GM19463 (cell line): Measurements from ENCODE around the gene VMO1.

Experiments used
- ATAC-seq: cut with Tn5 transposase; IDR thresholded peaks from one replicate; pipeline ENCODE4 v1.9.1; 2021; ENCODE audit warnings: mild to moderate bottlenecking, moderate library complexity; ENCODE audit not compliant: unreplicated experiment

VMO1 gene

GRCh38 chr17:4800462-4801196 lies 14.5 kb upstream of the VMO1 start:
- ATAC-seq, result no peak

DNA sequence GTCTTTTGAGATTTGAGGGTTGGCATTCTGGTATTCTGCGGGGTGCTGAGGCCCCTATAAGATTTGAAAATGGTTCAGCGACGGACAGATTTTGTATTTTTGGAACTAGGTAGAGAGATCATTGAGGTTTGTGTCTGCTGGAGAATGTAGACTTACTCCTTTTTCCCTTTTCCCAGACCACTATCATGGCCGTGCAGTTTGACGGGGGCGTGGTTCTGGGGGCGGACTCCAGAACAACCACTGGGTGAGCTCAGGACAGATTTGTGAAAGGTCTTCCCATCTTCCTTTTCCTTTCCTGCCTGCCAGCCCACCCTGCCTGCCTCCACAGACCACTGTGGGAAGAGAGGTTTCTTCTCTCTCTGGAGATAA lies 10.4 kb upstream of the VMO1 start:
- no peak for ATAC-seq

DNA sequence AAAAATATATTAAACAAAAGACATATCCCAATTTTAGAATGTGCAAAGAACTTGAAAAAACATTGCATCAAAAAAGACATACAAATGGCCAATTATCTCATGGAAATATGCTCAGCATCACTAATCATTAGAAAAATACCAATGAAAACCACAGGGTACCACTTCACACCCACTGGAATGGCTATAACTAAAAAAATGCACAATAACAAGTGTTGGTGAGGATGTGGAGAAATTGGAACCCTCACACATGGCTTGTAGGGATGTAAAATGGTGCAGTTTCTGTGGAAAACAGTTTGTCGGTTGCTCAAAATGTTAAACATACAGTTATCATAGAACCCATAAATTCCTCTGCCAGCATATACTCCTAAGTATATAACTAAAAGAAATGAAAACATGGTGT lies 9.0 kb upstream of the VMO1 start:
- no peak for ATAC-seq

DNA sequence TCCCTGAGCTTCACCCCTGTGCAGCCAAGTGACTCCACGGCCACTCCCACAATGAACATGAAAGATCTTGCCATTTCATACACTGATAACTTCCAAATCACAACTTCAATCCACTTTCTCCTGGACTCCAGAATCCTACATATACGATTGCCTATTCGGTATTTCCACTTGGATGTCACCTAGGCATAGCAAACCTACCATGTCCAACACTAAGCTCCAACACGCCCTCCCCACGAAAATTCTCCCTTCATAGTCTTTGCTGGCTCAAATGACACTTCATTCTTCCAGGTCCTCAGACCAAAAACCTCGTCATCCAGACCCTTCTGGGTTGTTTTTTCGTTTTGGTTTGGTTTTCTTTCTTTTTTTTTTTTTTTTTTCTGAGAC lies 4.5 kb upstream of the VMO1 start:
- ATAC-seq, result no peak

GRCh38 chr17:4789951-4790704 lies 4.0 kb upstream of the VMO1 start:
- peak; percentile 80 for ATAC-seq

DNA sequence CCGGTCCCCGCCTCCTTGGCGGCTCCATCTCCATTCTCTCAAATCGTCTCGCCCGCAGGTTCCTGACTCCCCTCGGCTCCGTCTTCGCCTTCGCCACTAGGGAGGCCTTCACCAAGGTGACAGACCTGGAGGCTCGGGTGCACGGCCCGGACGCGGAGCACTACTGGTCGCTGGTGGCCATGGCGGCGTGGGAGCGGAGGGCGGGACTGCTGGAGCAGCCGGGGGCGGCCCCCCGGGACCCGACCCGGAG lies 3.5 kb upstream of the VMO1 start:
- ATAC-seq, result no peak

DNA sequence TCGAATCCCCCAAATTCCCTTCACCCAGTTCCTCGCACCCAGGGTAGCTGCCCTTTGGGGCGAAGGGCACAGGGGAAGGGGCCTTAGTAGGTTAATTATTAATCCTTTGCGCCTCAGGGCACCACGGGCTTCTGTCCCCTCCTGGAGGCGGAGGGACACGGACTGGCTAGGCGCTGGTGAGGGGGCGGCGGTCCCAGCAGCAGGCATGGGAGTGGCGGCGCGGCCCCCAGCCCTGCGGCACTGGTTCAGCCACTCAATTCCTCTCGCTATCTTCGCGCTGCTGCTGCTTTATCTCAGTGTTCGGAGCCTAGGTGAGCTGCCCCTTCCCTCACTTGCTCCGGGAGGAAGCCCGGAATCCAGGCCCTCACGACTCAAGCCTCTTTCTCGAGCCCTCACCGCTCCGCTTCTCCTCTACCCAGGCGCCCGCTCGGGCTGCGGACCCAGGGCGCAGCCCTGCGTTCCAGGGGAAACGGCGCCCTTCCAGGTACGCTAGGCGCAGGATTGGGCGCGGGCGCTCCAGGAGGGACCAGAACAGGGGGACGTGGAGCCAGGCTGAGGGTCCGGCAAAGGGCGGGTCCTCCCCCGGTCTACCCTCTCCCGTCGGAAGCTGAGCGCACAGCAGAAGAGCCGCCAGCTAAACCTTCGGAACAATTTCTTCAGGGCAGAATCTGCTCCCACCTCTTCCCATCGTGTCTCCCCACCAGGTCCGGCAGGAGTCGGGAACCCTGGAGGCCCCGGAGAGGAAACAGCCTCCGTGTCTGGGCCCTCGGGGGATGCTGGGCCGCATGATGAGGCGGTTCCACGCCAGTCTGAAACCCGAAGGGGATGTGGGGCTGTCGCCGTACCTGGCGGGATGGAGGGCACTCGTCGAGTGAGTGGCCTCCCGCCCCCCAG lies 2.9 kb upstream of the VMO1 start, which contains the start of gene GLTPD2:
Gene GLTPD2, plus strand, starts transcription at position 158 of the 894 bp plus-strand sequence. Its CDS starts 48 bp downstream, at position 206.
- ATAC-seq, result no peak

DNA sequence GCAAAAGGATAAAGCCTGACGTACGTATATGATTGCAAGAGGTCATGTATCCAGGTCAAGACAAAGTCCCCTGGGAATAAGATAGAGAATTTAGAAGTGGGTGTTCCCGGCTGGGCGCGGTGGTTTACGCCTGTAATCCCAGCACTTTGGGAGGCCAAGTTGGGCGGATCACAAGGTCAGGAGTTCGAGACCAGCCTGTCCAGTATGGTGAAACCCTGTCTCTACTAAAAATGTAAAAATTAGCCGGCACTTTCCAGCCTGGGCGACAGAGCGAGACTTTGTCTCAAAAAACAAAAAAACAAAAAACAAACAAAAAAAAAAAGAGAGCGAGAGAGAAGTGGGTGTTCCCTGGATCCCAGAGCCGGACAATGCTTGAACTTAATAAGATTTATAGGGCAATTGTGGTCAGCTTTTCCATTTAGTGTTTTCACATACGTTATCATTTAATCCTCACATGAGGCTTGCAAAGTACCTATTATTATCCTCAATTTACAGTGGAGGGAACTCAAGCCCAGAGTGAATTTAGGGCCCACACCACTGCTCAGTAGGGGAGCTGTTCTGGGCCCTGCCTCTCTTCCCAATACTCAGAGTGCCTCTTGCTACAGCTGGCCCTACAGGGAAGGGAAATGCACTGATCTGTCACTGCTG lies 2.1 kb upstream of the VMO1 start:
- no peak for ATAC-seq

GRCh38 chr17:4786516-4786915 lies 352 bp upstream of the VMO1 start:
- ATAC-seq, result no peak

DNA sequence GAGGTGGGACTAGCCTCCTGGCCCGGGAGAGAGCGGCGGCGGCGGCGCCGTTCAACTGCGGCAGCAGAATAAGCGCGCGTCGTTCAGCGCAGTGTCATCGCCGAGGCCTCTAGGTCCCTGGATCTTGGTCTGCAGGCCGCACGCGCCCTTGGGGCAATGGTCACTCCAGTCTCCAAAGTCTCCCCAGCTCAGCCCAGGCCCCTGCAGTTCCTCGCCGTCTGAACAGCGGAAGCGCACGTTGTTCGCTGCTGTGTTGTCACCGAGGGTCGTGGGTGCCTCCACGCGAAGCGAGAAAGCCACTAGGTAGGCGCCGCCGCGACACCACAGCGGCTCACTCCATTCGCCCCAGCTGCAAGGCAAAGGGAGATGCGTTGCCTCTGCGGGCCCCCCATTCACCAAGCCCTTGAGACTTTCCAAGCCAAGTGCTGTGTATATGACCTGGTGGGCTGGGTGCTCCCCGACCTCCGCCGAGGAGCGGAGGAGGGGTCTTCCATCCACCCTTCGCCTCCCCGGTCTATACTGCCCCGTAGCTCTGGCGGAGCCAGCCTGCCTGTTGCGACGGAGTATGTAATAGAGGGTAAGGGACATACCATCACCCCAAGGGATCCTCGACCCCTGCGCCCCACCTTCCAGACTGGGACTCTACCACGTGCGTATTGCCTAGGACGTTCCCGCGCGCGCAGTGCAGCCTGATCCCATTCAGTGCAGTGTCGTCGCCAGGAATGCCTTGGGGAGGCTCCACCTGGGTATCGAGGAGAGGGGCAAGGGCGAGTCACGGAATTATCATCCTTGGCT lies 656 bp downstream of the VMO1 start:
- ATAC-seq, result no peak

- no peak for ATAC-seq
Measured at GRCh38 chr17:4782652-4783051, 3.5 kb downstream of the VMO1 start.

DNA sequence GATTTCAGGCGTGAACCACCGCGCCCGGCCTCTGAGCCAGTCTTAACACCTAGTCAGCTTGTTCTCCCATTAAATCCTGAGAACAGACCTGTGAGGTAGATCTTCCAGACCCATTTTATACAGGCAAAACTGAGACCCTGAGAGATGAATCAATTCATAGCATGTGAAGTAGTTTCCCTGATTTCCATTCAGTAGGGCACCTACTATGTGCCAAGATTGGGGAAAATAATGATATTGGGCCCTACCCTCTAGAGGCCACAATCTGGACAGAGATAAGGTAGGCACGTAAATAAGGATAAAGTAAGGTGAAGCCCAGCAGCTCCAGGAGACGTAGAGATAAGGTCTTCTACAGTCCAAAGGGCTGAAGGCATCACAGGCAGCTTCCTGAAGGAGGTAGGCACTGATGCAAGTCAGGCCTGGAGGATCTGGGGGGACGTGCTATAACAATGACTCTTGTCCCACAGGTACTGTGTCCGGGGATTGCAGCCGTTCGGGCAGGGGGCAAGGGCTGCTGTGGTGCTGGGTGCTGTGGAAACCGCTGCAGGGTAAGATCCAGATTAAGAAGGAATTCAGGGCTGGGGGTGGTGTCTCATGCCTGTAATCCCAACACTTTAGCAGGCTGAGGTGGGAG lies 5.7 kb downstream of the VMO1 start:
- no peak for ATAC-seq

DNA sequence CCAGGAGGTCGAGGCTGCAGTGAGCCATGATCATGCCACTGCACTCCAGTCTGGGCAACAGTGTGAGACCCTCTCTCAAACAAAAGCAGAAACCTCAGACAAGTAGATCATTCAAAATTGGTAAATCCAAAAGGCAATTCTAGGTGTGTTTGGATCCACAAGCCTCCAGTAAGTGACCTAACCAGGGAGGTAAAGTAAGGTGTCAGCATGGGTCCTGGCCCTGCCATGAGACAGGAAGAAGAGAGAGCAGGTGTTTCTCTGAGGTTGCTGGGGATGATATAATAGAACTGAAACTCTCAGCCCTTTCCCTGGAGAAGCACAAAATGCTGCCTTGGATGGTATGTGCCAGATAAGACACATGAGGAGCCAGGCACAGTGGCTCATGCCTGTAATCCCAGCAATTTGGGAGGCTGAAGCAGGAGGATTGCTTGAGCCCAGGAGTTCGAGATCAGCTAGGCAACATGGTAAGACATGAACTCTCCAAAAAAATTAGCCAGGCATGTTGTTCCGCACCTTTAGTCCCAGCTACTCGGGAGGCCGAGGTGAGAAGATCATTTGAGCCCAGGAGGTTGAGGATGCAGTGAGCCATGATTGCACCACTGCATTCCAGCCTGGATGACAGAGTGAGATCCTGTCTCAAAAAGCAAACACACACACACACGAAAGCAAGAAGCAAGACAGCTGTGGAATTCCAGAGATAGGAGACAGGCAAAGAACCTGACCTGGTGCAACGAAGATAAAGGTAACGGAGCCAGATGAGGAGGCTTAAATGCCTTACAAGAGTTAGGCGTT lies 8.0 kb downstream of the VMO1 start:
- ATAC-seq, result no peak

DNA sequence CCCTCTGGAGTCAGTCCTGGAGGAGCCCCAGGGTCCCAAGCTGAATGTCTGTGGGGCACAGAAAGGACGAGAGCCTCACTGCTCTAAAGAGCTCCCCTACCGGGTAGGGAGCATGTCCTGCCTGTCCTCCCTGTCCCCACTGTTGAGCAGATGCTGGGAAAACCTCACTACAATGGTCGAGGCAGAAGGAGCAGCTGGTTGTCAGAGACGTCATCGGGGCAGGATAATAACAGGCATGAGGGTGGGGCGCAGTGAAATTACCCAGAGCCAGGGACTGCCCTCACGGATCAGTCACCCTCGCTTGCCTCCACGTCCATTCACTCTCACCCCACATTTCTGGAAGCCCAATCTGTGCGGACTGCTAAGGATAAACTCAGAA lies 13.9 kb downstream of the VMO1 start:
- ATAC-seq, result no peak

- ATAC-seq, result no peak
Measured at GRCh38 chr17:4771519-4772234, 14.5 kb downstream of the VMO1 start, which contains the start of gene TM4SF5. TSS of gene TM4SF5 (plus strand) at chr17:4771886. CDS start at chr17:4771923, 37 bp downstream.

GRCh38 chr17:4769628-4770027 lies 16.5 kb downstream of the VMO1 start:
- no peak for ATAC-seq

- ATAC-seq, result no peak
Measured at GRCh38 chr17:4768298-4768697, 17.9 kb downstream of the VMO1 start.

DNA sequence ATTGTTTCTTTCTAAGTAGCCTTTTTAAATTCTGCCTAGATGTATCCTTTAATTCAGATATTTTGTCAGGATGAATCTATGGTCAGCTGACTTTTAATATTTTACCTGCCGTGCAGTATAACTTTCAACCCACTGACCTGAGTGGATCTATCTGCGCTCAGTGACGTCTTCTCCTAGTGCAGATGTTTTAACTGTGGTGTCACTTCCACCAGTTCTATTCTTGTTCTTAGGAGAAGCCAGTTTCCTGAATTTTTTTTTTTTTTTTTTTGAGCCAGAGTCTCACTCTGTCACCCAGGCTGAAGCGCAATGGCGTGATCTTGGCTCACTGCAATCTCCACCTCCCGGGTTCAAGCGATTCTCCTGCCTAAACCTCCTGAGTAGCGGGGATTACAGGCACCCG lies 19.4 kb downstream of the VMO1 start:
- ATAC-seq, result no peak

- no peak for ATAC-seq
Measured at GRCh38 chr17:4766201-4766600, 20.0 kb downstream of the VMO1 start.
